Aorta (tissue), 5 donors: Measurements from ENCODE around the gene CCDC92B. TPM values are rescaled to one million over a fixed set of nuclear protein-coding genes. Genes with fewer than 3 reads are reported as not detected.

Experiments used
- ATAC-seq: fragments of 200-7000 bp; cut with Tn5 transposase; one replicate; pipeline ENCODE4 v1.9.1; 2022; ENCODE audit warnings: moderate library complexity; ENCODE audit not compliant: low FRiP score
- DNase-seq, 2 donors: peaks; one replicate each; pipeline ENCODE4 v3.0.0-alpha.2; 2020
- H3K27ac ChIP-seq, 2 donors: one replicate each; pipeline ENCODE4 v1.5.1; 2013; ENCODE audit warnings: low read length in 2 of 2, mild to moderate bottlenecking in 2 of 2, moderate library complexity in 2 of 2, control low read depth in 1 of 2, inconsistent platforms in 1 of 2, low read depth in 1 of 2
- H3K27me3 ChIP-seq, 2 donors: one replicate each; pipeline ENCODE4 v1.6.1; 2013; ENCODE audit warnings: control low read depth in 1 of 2, low read length in 1 of 2, mild to moderate bottlenecking in 1 of 2, moderate library complexity in 1 of 2; ENCODE audit not compliant: insufficient read depth in 2 of 2, control insufficient read depth in 1 of 2
- H3K36me3 ChIP-seq, 2 donors: one replicate each; pipeline ENCODE4 v1.6.1; 2013; ENCODE audit warnings: control low read depth in 1 of 2, low read length in 1 of 2, mild to moderate bottlenecking in 1 of 2; ENCODE audit not compliant: insufficient read depth in 2 of 2, control insufficient read depth in 1 of 2
- H3K4me1 ChIP-seq, 2 donors: one replicate each; pipeline ENCODE4 v1.6.1; 2013; ENCODE audit warnings: low read length in 2 of 2, control low read depth in 1 of 2, mild to moderate bottlenecking in 1 of 2, moderate library complexity in 1 of 2; ENCODE audit not compliant: insufficient read depth in 2 of 2, control insufficient read depth in 1 of 2
- H3K4me3 ChIP-seq, 2 donors: one replicate each; pipeline ENCODE4 v1.5.1; 2013; ENCODE audit warnings: low read length in 2 of 2, control low read depth in 1 of 2, mild to moderate bottlenecking in 1 of 2
- H3K9me3 ChIP-seq: one replicate; pipeline ENCODE4 v1.6.1; 2013; ENCODE audit warnings: mild to moderate bottlenecking, low read length; ENCODE audit not compliant: control insufficient read depth
- WGBS, 2 donors: extraction: QIAGEN DNeasy Blood & Tissue Kit; methylation state at CpG; one replicate each; pipeline ENCODE4 v1.1.7; 2013; 5-methylcytosine and 5-hydroxymethylcytosine counted together
- intact Hi-C, 2 donors: fragments of 100-400 bp; cut with DNase I; formaldehyde crosslinking; loops; one replicate each; pipeline versions ENCODE4 v1.14.2 to v1.15.0; 2022
- polyA plus RNA-seq, 2 donors: library from polyadenylated mRNA; stranded (reverse); fragments of 200-250 nt; gene quantifications; one replicate each; pipeline ENCODE4 v1.2.3, GENCODE V29; 2013
- total RNA-seq, 2 donors: library from RNA; stranded (reverse); fragmentation: NEBNext Ultra II Directional; extraction: Animal tissue kit (Norgen Biotek cat#: 25700); gene quantifications; one replicate each; pipeline ENCODE4 v1.2.1, GENCODE V29; 2021
- donor health status: healthy with polysubstance abuse.
- donor health status: Bipolar disorder and iron deficiency.
- donor health status: DM: no; HTN: no; CAD: no.
- donor health status: DM: no; HTN: no; CAD: no.
- donor health status: DM: yes; HTN: yes; CAD: no.

Gene CCDC92B
- total and polyA plus RNA-seq, 4 donors, result 0.18 TPM; not detected in 3

DNA sequence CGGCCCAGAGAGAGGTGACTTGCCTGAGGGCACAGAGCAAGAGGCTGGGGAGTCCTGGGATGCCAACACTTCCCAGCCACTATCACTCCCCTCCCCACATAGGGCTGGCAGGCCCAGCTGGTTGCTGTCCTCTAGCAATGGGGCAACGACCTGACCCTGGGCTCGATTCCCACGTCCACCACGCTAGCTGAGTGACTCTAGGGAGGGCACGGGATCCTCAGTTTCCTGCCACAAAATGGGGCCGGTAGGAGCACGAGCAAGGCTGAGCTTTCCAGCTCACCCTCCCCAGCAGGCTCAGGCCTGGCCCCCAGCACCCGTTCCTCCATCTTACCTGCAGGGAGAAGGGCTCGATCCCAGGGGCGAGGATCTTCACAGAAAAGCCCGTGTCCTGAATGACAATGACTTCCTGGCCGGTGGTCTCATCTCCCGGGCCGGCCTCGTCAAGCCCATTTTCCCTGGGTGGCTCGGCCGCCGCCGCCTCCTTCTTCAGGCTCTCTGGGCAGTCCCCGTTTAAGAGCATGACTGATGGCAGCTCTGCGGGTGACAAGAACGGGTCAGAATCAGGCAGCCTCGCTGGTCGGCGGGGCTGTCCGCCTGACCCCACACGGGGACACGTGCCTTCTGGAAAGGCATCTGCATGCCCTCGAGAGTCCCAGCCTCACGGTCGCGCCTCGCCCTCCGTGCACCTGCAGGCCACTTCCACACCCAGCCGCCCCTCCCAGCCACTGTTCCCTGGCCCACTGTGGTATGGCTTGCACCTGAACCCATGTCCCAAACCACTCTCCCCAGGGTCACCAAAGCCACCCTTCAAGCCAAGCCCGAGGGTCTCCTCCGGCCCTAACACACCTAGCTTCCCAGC is 45.2 kb downstream of the CCDC92B start:
- Histone ChIP-seq H3K9me3 (no peaks in the 10 kb centered on the region), H3K36me3 (peaks cover 0 to 10% of the 10 kb centered on the region in 2 donors), H3K4me3 (no peak overlapping the region), H3K27ac (no peak overlapping the region), H3K4me1 (peaks cover 0 to under 1% of the 10 kb centered on the region in 2 donors), H3K27me3 (no peaks in the 10 kb centered on the region)
- ATAC-seq (no peak), DNase-seq (peak; percentile 44 to 67)
- intact Hi-C loops, result no loop called here
- 85 to 89% methylated on average over 32 to 38 of the region's 38 CpGs for WGBS, 2 donors

DNA sequence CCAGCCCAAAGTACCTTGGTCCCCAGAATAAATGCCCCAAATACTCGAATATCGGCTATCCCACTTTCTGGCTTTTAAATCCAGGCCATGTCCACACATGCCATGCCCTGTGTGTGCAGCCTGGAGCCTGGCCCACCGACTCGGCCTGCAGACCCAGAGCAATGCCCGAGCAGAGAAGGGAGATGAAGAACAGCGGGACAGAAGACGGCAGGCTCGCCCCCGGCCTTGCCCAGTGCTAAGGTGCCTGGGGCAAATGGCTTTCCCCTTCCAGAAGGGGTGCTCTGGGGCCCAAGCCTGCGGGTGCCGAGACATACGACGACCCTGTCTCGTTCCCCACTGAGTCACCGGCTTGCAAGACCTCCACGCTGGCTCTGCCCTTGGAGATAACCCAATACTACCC is 45.8 kb downstream of the CCDC92B start:
- DNase-seq (peak; percentile 32 to 45), ATAC-seq (no peak)
- Histone ChIP-seq H3K4me3 (no peak overlapping the region), H3K9me3 (no peaks in the 10 kb centered on the region), H3K4me1 (no peaks in the 10 kb centered on the region), H3K27me3 (no peaks in the 10 kb centered on the region), H3K27ac (no peak overlapping the region), H3K36me3 (peaks cover 0 to 10% of the 10 kb centered on the region in 2 donors)
- intact Hi-C loops, result no loop called here
- WGBS, 2 donors, result 93 to 96% methylated on average over 16 of the region's 16 CpGs

DNA sequence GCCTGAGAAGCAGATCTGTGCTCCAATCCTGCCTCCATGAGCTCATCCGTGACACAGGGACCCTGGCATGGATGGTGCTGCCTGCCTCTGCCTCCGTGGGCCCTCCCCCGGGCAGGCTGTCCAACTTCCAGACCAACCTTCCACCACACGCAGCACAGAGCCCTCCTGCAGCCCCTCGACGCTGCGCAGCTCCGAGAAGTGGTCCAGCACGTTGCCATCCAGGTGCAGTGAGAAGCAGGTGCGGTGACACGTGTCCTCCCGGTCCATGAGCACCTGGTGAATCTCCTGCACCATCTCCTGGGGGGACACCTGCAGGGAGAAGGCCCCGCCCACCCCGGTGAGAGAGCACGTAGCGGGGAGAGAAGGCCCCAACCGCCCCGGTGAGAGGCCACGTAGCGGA is 46.3 kb downstream of the CCDC92B start:
- H3K27me3 ChIP-seq, result no peaks in the 10 kb centered on the region
- intact Hi-C loops, result no loop called here
- no peak overlapping the region for H3K27ac ChIP-seq
- H3K4me3 ChIP-seq, result no peak overlapping the region
- DNase-seq (peak; percentile 38 to 67), ATAC-seq (no peak)
- WGBS, 2 donors, result 90 to 91% methylated on average over 20 of the region's 20 CpGs
- no peaks in the 10 kb centered on the region for H3K9me3 ChIP-seq
- peaks cover 0 to 12% of the 10 kb centered on the region in 2 donors for H3K36me3 ChIP-seq
- no peaks in the 10 kb centered on the region for H3K4me1 ChIP-seq

DNA sequence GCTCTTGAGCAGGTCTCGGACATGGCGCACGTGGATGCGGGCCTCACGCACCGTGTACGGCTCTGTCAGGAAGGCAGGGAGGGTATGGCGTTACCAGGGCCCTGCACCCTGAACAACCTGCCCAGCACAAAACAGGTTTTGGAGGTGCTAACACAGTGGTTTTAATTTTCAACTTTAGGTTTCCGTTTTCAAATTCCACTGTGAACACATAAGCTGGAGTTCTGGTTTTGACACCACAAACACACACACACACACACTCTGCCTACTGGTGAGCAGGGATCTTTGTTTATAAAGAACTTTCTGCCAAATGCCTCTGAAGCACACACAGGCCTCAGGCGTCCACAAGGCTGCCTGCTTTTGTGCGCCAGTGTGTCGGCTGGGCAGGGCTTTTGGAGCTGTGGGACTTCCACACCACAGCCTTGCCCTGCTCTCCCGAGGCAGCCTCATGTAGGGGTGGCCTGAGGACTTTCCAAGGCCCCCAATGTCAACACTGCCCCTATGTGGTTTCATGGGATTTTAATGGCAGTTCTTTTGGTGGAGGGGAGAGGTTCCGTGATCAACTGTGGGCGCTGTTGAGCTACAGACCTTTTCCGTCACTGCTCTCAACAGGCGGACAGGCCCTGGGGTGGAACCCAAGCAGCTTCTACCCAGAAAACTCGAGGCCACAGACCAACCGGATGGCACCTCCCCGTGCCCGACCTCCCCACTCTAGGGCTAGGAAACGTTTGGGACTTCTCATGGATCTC is 47.3 kb downstream of the CCDC92B start:
- Histone ChIP-seq H3K4me3 (no peak overlapping the region), H3K27me3 (no peaks in the 10 kb centered on the region), H3K27ac (no peak overlapping the region), H3K9me3 (no peaks in the 10 kb centered on the region), H3K4me1 (no peaks in the 10 kb centered on the region), H3K36me3 (peaks cover 0 to 17% of the 10 kb centered on the region in 2 donors)
- 81 to 82% methylated on average over 22 of the region's 22 CpGs for WGBS, 2 donors
- DNase-seq, result peak; percentile 25 to 59
- intact Hi-C loops, result no loop called here
- no peak for ATAC-seq

DNA sequence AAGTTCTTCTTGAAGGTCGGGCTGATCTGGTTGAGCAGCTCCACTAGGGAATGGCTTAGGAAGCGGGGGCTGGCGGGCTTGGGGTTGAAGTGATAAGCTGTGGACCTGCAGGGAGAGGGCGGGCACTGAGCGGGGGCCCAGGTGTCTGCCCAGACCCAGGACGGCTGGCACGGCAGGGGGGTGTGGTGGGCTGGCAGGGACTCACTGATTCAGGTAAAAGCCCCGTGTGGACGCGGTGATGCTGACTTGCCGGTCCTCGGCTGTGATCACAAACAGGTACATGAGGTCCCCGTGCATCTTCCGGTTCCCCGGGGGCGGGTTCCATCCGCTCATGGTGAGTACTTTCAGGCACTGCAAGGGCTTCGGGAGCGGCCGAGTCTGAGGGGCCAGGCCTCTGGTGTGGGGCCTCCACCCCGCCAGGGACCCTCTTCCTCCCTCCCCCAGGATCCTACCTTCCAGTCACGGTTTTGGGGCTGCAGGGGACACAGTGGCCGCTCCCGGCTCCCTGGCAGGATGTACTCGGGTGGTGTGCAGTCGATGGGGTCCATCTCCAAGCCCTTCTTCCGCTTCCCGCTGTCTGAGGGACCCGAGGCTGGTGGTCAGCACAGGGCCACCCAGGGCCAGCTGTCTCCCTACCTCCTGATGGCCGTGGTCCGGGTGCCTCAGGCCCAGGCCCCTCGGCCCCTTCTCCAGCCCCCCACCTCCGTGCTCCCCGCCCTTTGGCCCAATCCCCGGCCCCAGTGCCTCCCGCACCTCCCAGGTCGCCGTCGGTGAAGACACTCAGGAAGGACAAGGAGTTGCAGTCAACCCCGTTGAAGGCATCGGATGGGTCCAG is 48.1 kb downstream of the CCDC92B start:
- Histone ChIP-seq H3K27me3 (no peaks in the 10 kb centered on the region), H3K4me3 (no peak overlapping the region), H3K4me1 (no peaks in the 10 kb centered on the region), H3K36me3 (peaks cover 0 to 17% of the 10 kb centered on the region in 2 donors), H3K9me3 (no peaks in the 10 kb centered on the region), H3K27ac (no peak overlapping the region)
- 93% methylated on average over 41 of the region's 41 CpGs for WGBS, 2 donors
- intact Hi-C loops, result no loop called here
- no peak for ATAC-seq
- peak; percentile 44 to 81 for DNase-seq

DNA sequence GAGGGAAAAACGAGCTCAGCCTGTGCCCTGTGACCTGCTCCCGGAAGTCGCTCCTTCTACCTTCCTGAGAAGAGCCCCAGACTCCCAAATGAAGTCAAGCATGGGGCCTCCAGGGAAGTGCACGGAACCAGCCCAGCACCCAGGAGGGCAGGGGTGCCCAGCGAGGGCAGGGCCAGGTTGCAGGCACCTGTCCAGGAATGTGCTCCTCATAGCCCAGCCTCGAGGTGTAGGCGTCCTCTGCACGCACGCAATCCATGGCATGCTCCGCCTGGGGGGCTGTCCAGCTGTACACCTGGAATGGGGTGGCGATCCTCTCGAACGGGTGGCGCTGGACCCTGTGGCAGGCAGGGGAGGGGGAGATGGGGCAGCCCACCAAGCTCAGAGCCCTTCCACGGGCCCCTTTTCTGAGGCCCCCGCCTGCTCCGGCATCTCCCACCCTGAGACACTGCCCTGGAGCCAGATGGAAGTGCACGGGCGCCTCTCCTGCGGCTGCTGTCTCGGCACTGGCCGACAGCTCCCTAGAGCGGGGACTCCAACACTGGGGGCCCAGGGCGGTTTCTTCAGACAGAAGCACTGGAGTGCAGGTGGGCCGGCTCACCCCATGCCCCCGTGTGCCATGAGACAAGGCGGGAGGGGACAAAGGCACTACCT is 48.8 kb downstream of the CCDC92B start:
- ATAC-seq (no peak), DNase-seq (peak; percentile 36 to 72)
- no peaks in the 10 kb centered on the region for H3K9me3 ChIP-seq
- no peak overlapping the region for H3K4me3 ChIP-seq
- WGBS, 2 donors, result 87 to 89% methylated on average over 26 to 27 of the region's 27 CpGs
- H3K27me3 ChIP-seq, result no peaks in the 10 kb centered on the region
- H3K27ac ChIP-seq, result no peak overlapping the region
- peaks cover 0 to 17% of the 10 kb centered on the region in 2 donors for H3K36me3 ChIP-seq
- intact Hi-C loops, result no loop called here
- no peaks in the 10 kb centered on the region for H3K4me1 ChIP-seq

DNA sequence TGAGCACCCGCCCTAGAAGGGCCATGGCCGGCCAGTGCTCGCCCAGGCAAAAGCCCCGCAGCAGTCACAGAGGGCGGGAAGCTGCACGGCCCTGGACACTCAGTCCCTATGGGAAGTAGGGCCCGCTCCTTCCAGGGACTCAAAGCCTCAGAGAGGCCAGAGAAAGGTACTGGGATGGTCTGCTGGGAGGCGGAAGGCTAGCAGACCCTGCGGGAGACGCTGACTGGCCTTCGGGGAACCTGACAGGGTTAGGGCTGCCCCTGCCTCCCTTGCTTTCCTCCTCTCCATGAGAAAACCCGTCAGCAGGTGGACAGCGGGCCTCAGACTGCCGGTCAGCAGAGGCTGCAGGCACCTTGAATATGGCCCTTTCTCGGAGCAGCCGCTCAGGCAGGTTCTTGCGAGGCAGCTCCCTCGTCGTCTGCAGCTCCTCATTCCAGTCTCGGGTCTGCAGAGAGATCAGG is 49.4 kb downstream of the CCDC92B start:
- Histone ChIP-seq H3K27ac (no peak overlapping the region), H3K4me3 (no peak overlapping the region), H3K4me1 (no peaks in the 10 kb centered on the region), H3K36me3 (peaks cover 0 to 17% of the 10 kb centered on the region in 2 donors), H3K27me3 (no peaks in the 10 kb centered on the region), H3K9me3 (no peaks in the 10 kb centered on the region)
- DNase-seq, result peak; percentile 36 to 71
- WGBS, 2 donors, result 92% methylated on average over 20 of the region's 20 CpGs
- no peak for ATAC-seq
- intact Hi-C loops, result no loop called here
